ENCODE data around the gene ZNF445. TPM values are rescaled to one million over a fixed set of nuclear protein-coding genes. Genes with fewer than 3 reads are reported as not detected.
"Not testable (repeated sequence)": the region's sequence is repeated elsewhere in the genome, so short reads cannot be mapped to it uniquely, and the experiment has no call there.

ZNF445 gene
- total and polyA plus RNA-seq, 12 donors: 1.6 to 18.6 (median 15.4) TPM

DNA sequence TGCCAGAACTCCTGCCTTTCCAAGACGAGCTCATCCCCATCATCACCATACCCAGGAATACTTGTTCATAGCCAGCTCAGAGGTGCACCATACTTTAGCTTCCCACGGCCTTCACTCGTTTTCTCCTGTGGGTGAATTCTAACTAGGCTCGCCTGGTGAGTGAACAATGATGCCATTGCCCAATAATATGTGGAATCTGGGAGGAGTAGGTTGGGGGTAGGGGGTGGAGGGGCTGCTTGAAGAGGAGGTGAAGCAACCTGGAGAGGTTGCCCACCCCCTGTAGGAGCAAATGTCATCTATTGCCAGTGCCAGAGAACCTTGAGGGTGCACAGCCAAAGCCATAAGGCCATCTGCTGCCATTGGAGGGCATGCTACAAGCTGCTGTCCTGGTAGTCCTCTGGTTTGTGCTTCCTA is 592 bp upstream of the ZNF445 start:
- Histone ChIP-seq H3K9me3 (no peaks in the 10 kb centered on the region), H3K27ac (peak overlapping the region in 4 of 10 donors; percentile 78 to 87 (median 78)), H3K4me3 (peak overlapping the region in 9 of 10 donors; percentile 62 to 88 (median 78)), H3K27me3 (no peaks in the 10 kb centered on the region), H3K4me1 (peaks cover 0 to 37% (median 16%) of the 10 kb centered on the region in 9 donors), H3K36me3 (no peaks in the 10 kb centered on the region)
- WGBS, 2 donors: 57 to 65% methylated on average over 4 of the region's 4 CpGs
- TF ChIP-seq, protein P1, sequence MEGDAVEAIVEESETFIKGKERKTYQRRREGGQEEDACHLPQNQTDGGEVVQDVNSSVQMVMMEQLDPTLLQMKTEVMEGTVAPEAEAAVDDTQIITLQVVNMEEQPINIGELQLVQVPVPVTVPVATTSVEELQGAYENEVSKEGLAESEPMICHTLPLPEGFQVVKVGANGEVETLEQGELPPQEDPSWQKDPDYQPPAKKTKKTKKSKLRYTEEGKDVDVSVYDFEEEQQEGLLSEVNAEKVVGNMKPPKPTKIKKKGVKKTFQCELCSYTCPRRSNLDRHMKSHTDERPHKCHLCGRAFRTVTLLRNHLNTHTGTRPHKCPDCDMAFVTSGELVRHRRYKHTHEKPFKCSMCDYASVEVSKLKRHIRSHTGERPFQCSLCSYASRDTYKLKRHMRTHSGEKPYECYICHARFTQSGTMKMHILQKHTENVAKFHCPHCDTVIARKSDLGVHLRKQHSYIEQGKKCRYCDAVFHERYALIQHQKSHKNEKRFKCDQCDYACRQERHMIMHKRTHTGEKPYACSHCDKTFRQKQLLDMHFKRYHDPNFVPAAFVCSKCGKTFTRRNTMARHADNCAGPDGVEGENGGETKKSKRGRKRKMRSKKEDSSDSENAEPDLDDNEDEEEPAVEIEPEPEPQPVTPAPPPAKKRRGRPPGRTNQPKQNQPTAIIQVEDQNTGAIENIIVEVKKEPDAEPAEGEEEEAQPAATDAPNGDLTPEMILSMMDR (IDR thresholded peaks at IDR 0.05): no peak
- intact Hi-C loops (cut with DNase I): loop anchor here in 4 of 10 donors (5.0 to 10.0 kb wide), 3 partner anchors 36 to 156 kb away; no protein-coding TSS in a partner anchor
- DNase-seq (no peak), ATAC-seq (peak in 4 of 8 donors; percentile 10 to 29 (median 16))

DNA sequence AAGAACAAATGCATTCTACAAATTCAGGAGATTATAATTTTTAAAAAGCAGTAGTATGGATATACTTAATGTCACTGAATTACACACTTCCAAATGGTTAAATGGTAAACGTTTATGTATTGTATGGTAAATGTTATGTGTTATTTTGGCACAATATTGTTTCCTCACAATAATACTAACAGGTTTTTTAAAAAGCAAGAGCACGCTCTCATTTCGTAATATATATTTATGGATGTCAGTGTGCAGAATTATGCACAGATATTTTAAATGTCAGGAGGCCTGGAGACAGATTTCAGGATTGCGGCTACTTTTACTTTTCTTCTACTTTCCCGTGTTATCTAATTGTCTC is 533 bp downstream of the ZNF445 start:
- no peaks in the 10 kb centered on the region for H3K27me3 ChIP-seq
- DNase-seq (no peak), ATAC-seq (no peak)
- 0% methylated on average over 5 of the region's 5 CpGs for WGBS, 2 donors
- peaks cover 0 to 43% (median 18%) of the 10 kb centered on the region in 9 donors for H3K4me1 ChIP-seq
- H3K27ac ChIP-seq: peak overlapping the region in 9 of 10 donors; percentile 53 to 87 (median 78)
- TF ChIP-seq, protein P1 (IDR thresholded peaks at IDR 0.05): no peak
- no peaks in the 10 kb centered on the region for H3K36me3 ChIP-seq
- no peaks in the 10 kb centered on the region for H3K9me3 ChIP-seq
- intact Hi-C loops (cut with DNase I): loop anchor here in 4 of 10 donors (5.0 to 10.0 kb wide), 3 partner anchors 35 to 155 kb away; no protein-coding TSS in a partner anchor
- peak overlapping the region; percentile 62 to 88 (median 80) for H3K4me3 ChIP-seq

DNA sequence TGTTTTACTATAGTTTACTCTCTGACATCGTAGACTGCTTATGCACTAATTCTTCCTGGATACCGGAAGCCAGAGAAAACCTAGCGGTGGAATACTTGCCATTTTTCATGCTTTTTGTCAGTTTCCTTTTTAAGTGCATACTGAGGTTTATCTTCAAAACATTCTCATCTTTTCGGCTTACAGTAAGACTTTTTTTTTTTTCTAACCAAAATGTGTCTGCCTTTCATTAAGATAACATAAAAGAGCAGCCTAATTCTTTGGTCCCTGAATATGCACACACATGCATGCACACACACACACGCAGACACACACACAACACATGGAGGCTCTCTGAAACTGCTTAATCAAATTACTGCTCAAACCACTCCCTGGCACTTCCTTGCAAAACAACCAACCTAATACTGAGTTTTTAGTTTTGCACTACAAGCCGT is 1.3 kb downstream of the ZNF445 start:
- DNase-seq (no peak), ATAC-seq (no peak)
- Histone ChIP-seq H3K4me1 (peaks cover 0 to 51% (median 18%) of the 10 kb centered on the region in 9 donors), H3K27me3 (no peaks in the 10 kb centered on the region), H3K27ac (peak overlapping the region in 1 of 10 donors; percentile 87), H3K36me3 (no peaks in the 10 kb centered on the region), H3K9me3 (no peaks in the 10 kb centered on the region), H3K4me3 (peak overlapping the region in 7 of 10 donors; percentile 70 to 88 (median 82))
- WGBS, 2 donors: 20 to 32% methylated on average over 6 of the region's 6 CpGs
- intact Hi-C loops (cut with DNase I): loop anchor here in 4 of 10 donors (5.0 to 10.0 kb wide), 3 partner anchors 34 to 154 kb away; no protein-coding TSS in a partner anchor
- TF ChIP-seq, protein P1 (IDR thresholded peaks at IDR 0.05): no peak

DNA sequence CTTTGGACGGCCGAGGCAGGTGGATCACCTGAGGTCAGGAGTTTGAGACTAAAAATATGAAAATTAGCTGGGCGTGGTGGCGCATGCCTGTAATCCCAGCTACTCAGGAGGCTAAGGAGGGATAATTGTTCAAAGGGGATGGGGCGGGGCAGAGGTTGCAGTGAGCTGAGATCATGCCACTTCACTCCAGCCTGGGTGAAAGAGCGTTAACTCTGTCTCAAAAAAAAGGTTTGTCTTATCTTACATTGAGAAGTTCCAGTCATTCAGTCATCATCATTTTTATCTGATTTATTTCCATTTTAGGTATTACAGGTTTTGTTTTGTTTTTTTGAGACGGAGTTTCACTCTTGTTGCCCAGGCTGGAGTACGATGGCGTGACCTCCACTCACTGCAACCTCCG is 2.6 kb downstream of the ZNF445 start:
- not testable (repeated sequence) for H3K9me3 ChIP-seq, H3K4me3 ChIP-seq, ATAC-seq, H3K27ac ChIP-seq, H3K27me3 ChIP-seq, DNase-seq
- intact Hi-C loops (cut with DNase I): loop anchor here in 5 of 10 donors (2.0 to 10.0 kb wide), 4 partner anchors 33 to 153 kb away; no protein-coding TSS in a partner anchor
- Histone ChIP-seq H3K36me3 (peaks cover 0 to 11% (median 0%) of the 10 kb centered on the region in 9 donors), H3K4me1 (peaks cover 0 to 62% (median 18%) of the 10 kb centered on the region in 9 donors)
- 96 to 97% methylated on average over 10 of the region's 10 CpGs for WGBS, 2 donors

DNA sequence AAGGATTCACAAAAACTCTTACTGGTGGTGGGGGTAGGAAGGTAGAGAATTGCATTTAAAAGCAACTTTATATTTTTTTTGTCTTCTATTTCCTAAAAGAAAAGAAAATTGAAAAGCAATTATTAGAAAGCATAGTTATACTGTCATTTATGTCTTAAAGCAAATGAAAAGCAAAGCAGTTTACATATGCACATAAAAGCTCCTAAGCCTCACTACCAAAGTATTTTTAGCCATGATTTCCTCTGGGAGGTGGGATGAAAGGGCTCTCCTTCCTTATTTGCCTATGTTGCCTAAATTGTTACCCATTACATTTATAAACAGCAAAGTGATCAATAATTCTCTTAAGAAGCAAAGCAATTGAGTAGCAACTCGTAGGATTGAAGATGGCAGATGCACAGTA is 7.0 kb downstream of the ZNF445 start:
- Histone ChIP-seq H3K9me3 (no peaks in the 10 kb centered on the region), H3K36me3 (peaks cover 0 to 44% (median 8%) of the 10 kb centered on the region in 9 donors), H3K27ac (no peak overlapping the region), H3K27me3 (no peaks in the 10 kb centered on the region), H3K4me1 (peaks cover 0 to 38% (median 5%) of the 10 kb centered on the region in 9 donors), H3K4me3 (no peak overlapping the region)
- DNase-seq (no peak), ATAC-seq (no peak)
- TF ChIP-seq, protein P1 (IDR thresholded peaks at IDR 0.05): no peak
- 89% methylated on average over 1 of the region's 1 CpG for WGBS, 2 donors
- intact Hi-C loops (cut with DNase I): loop anchor here in 2 of 10 donors (10.0 kb wide), 1 partner anchor 146 kb away; no protein-coding TSS in a partner anchor
